ENCODE results near the gene KCNJ14. TPM values are rescaled to one million over a fixed set of nuclear protein-coding genes. Genes with fewer than 3 reads are reported as not detected.
A peak's percentile ranks its signal among the peaks of the same experiment; 100 is the strongest.

The KCNJ14 gene
- total and polyA plus RNA-seq, 8 donors, result 0.52 to 1.3 (median 1.1) TPM

DNA sequence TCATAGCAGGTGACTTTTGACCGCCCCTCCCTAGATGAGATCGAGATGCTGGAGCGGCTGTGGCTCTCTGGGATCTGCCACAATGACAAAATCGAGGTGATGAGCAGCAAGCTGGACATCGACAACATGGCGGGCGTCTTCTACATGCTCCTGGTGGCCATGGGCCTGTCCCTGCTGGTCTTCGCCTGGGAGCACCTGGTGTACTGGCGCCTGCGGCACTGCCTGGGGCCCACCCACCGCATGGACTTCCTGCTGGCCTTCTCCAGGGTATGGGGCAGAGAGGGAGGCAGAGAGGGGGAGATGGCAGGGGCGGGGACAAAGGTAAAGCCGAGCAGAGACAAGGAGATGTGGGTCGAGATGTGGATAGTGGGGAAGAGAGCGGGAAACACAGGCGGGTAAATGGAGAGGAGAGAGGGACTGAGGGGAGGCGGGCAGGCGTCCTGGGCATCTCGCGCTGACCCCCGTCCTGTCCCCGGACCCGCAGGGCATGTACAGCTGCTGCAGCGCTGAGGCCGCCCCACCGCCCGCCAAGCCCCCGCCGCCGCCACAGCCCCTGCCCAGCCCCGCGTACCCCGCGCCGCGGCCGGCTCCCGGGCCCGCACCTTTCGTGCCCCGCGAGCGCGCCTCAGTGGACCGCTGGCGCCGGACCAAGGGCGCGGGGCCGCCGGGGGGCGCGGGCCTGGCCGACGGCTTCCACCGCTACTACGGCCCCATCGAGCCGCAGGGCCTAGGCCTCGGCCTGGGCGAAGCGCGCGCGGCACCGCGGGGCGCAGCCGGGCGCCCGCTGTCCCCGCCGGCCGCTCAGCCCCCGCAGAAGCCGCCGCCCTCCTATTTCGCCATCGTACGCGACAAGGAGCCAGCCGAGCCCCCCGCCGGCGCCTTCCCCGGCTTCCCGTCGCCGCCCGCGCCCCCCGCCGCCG is 13.0 kb upstream of the KCNJ14 start:
- ATAC-seq (no peak), DNase-seq (peak in 1 of 4 donors; percentile 67)
- TF ChIP-seq, protein P1, sequence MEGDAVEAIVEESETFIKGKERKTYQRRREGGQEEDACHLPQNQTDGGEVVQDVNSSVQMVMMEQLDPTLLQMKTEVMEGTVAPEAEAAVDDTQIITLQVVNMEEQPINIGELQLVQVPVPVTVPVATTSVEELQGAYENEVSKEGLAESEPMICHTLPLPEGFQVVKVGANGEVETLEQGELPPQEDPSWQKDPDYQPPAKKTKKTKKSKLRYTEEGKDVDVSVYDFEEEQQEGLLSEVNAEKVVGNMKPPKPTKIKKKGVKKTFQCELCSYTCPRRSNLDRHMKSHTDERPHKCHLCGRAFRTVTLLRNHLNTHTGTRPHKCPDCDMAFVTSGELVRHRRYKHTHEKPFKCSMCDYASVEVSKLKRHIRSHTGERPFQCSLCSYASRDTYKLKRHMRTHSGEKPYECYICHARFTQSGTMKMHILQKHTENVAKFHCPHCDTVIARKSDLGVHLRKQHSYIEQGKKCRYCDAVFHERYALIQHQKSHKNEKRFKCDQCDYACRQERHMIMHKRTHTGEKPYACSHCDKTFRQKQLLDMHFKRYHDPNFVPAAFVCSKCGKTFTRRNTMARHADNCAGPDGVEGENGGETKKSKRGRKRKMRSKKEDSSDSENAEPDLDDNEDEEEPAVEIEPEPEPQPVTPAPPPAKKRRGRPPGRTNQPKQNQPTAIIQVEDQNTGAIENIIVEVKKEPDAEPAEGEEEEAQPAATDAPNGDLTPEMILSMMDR (IDR thresholded peaks at IDR 0.05), result no peak
- no peak overlapping the region for H3K27ac ChIP-seq
- H3K36me3 ChIP-seq, result peaks cover 0 to 4% of the 10 kb centered on the region in 2 donors
- peaks cover 11 to 54% of the 10 kb centered on the region in 2 donors for H3K27me3 ChIP-seq
- H3K4me3 ChIP-seq, result no peak overlapping the region
- intact Hi-C loops (cut with DNase I), result no loop called here
- no peaks in the 10 kb centered on the region for H3K9me3 ChIP-seq
- peaks cover 16 to 36% of the 10 kb centered on the region in 2 donors for H3K4me1 ChIP-seq

DNA sequence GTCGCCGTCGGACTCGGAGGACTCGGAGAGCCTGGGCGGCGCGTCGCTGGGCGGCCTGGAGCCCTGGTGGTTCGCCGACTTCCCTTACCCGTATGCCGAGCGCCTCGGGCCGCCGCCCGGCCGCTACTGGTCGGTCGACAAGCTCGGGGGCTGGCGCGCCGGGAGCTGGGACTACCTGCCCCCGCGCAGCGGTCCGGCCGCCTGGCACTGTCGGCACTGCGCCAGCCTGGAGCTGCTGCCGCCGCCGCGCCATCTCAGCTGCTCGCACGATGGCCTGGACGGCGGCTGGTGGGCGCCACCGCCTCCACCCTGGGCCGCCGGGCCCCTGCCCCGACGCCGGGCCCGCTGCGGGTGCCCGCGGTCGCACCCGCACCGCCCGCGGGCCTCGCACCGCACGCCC is 12.1 kb upstream of the KCNJ14 start:
- H3K4me1 ChIP-seq, result peaks cover 16 to 43% of the 10 kb centered on the region in 2 donors
- H3K4me3 ChIP-seq, result peak overlapping the region in 1 of 2 donors; percentile 16
- intact Hi-C loops (cut with DNase I), result no loop called here
- ATAC-seq, result no peak
- no peaks in the 10 kb centered on the region for H3K9me3 ChIP-seq
- TF ChIP-seq, protein P1 (IDR thresholded peaks at IDR 0.05), result no peak
- H3K27me3 ChIP-seq, result peaks cover 11 to 52% of the 10 kb centered on the region in 2 donors
- H3K27ac ChIP-seq, result no peak overlapping the region
- H3K36me3 ChIP-seq, result peaks cover 0 to 13% of the 10 kb centered on the region in 2 donors
- peak in 1 of 4 donors; percentile 83 for DNase-seq

DNA sequence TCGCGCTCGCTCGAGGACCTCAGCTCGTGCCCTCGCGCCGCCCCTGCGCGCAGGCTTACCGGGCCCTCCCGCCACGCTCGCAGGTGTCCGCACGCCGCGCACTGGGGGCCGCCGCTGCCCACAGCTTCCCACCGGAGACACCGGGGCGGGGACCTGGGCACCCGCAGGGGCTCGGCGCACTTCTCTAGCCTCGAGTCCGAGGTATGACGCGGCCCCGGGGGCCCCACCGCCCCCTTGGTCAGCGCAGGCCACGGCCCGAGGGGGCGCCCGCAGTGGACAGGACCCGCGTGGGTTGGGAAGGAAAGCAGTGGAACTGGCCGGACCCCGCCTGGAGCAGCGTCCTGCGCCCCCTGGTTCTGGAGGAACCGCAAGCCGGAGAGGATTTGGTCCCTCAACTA is 11.6 kb upstream of the KCNJ14 start:
- ATAC-seq (no peak), DNase-seq (peak in 1 of 4 donors; percentile 77)
- Histone ChIP-seq H3K4me3 (peak overlapping the region in 1 of 2 donors; percentile 64), H3K27me3 (peaks cover 11 to 52% of the 10 kb centered on the region in 2 donors), H3K27ac (no peak overlapping the region), H3K4me1 (peaks cover 16 to 43% of the 10 kb centered on the region in 2 donors), H3K36me3 (peaks cover 0 to 18% of the 10 kb centered on the region in 2 donors), H3K9me3 (no peaks in the 10 kb centered on the region)
- intact Hi-C loops (cut with DNase I), result no loop called here
- TF ChIP-seq, protein P1 (IDR thresholded peaks at IDR 0.05), result no peak

DNA sequence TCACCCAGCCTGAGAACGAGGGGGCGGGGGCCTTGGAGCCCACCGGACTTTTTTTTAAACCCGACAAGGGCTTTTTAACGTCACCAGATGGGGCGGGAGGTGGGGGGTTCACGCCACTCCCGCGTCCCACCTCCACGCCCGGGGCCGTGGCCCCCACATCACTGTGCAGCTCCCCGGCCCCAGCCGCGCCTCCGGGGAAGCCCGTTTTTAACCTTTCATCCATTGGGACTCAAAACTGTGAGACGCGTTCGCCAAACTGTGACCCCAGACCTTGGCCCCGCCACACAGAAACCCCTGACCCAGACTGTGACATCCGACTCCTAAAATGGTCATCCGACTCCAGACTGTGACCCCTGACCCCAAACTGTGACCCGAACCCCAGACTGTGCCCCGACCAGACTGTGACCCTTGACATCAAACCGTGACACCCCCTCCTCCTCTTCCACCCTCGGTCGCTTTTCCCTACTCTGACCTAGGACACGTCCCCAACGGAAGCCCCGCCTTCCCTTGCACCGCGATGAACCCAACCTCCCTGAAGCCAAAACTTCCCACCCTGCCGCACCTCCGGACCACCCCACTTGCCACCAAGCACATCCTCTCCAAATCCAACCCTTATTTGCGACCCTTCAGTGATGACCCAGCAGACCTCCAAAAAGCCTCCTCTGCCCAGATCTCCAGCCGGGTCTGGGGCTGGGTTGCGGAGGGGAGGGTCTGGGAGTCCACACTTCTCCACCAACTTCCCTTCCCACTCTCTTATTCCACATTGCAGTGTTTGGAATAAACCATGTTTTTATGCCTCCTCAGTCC is 11.0 kb upstream of the KCNJ14 start:
- Histone ChIP-seq H3K4me3 (peak overlapping the region in 1 of 2 donors; percentile 64), H3K27me3 (peaks cover 11 to 52% of the 10 kb centered on the region in 2 donors), H3K27ac (no peak overlapping the region), H3K36me3 (peaks cover 0 to 24% of the 10 kb centered on the region in 2 donors), H3K4me1 (peaks cover 16 to 43% of the 10 kb centered on the region in 2 donors), H3K9me3 (no peaks in the 10 kb centered on the region)
- no peak for ATAC-seq
- peak in 1 of 4 donors; percentile 70 for DNase-seq
- intact Hi-C loops (cut with DNase I), result no loop called here
- TF ChIP-seq, protein P1 (IDR thresholded peaks at IDR 0.05), result no peak

DNA sequence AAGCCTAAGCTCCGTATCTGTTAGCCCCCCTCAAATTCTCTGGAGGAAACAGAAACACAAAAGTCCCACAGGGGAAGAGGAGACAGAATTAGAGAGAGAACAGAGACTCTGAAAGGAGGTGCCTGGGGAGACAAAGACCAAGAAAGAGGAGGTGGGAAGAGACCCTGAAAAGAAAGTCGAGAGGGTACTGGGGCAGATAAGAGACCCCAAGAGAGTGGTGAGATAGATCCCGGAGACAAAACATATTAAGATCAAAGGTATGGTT is 10.5 kb upstream of the KCNJ14 start:
- intact Hi-C loops (cut with DNase I), result no loop called here
- H3K4me3 ChIP-seq, result peak overlapping the region; percentile 64 to 99
- H3K27ac ChIP-seq, result peak overlapping the region; percentile 90 to 94
- peaks cover 16 to 43% of the 10 kb centered on the region in 2 donors for H3K4me1 ChIP-seq
- ATAC-seq (no peak), DNase-seq (no peak)
- H3K9me3 ChIP-seq, result no peaks in the 10 kb centered on the region
- H3K27me3 ChIP-seq, result peaks cover 11 to 52% of the 10 kb centered on the region in 2 donors
- H3K36me3 ChIP-seq, result peaks cover 0 to 29% of the 10 kb centered on the region in 2 donors
- TF ChIP-seq, protein P1 (IDR thresholded peaks at IDR 0.05), result no peak

All from left lung (tissue), 10 donors.